Mesendoderm (in vitro differentiated cells): ENCODE measurements around the gene WDR86.

Experiments used
- DNase-seq: peaks from one replicate; pipeline ENCODE4 v3.0.0; 2013
- H2AK5ac ChIP-seq: 2 replicates; pipeline ENCODE4 v1.6.1; 2013; ENCODE audit warnings: low read length, inconsistent platforms
- H2BK120ac ChIP-seq: 2 replicates; pipeline ENCODE4 v1.6.1; 2013; ENCODE audit warnings: low read depth, mild to moderate bottlenecking, low read length, moderate library complexity, mixed read lengths
- H2BK15ac ChIP-seq: replicated peaks from 2 replicates; pipeline ENCODE4 v1.6.1; 2013; ENCODE audit warnings: low read depth, mild to moderate bottlenecking, moderate library complexity
- H2BK5ac ChIP-seq: 2 replicates; pipeline ENCODE4 v1.6.1; 2013; ENCODE audit warnings: low read length, inconsistent platforms
- H3K18ac ChIP-seq: 2 replicates; pipeline ENCODE4 v1.6.1; 2013; ENCODE audit warnings: mild to moderate bottlenecking, low read length, mixed read lengths
- H3K23ac ChIP-seq: one replicate; pipeline ENCODE4 v1.6.1; 2013; ENCODE audit warnings: low read length
- H3K27ac ChIP-seq: 2 replicates; pipeline ENCODE4 v1.5.1; 2013; ENCODE audit warnings: low read depth, mild to moderate bottlenecking, inconsistent platforms, low read length, moderate library complexity
- H3K27me3 ChIP-seq: 2 replicates; pipeline ENCODE4 v1.6.1; 2013; ENCODE audit warnings: low read length, control low read depth, mild to moderate bottlenecking, inconsistent platforms; ENCODE audit not compliant: insufficient read depth, poor library complexity
- H3K36me3 ChIP-seq: 2 replicates; pipeline ENCODE4 v1.6.1; 2013; ENCODE audit warnings: low read length, inconsistent platforms; ENCODE audit not compliant: control insufficient read depth, insufficient read depth
- H3K4ac ChIP-seq: one replicate; pipeline ENCODE4 v1.6.1; 2013; ENCODE audit warnings: low read depth, mild to moderate bottlenecking, low read length, moderate library complexity
- H3K4me1 ChIP-seq: 2 replicates; pipeline ENCODE4 v1.6.1; 2013; ENCODE audit warnings: low read depth, low read length, inconsistent platforms; ENCODE audit not compliant: control insufficient read depth
- H3K4me2 ChIP-seq: 2 replicates; pipeline ENCODE4 v1.6.1; 2013; ENCODE audit warnings: low read length
- H3K4me3 ChIP-seq: 2 replicates; pipeline ENCODE4 v1.5.1; 2013; ENCODE audit warnings: mild to moderate bottlenecking, low read length
- H3K56ac ChIP-seq: one replicate; pipeline ENCODE4 v1.6.1; 2013; ENCODE audit warnings: low read length
- H3K79me1 ChIP-seq: 2 replicates; pipeline ENCODE4 v1.6.1; 2013; ENCODE audit warnings: low read length, inconsistent platforms
- H3K79me2 ChIP-seq: 2 replicates; pipeline ENCODE4 v1.6.1; 2013; ENCODE audit warnings: mild to moderate bottlenecking, low read length; ENCODE audit not compliant: control insufficient read depth, insufficient read depth
- H3K9ac ChIP-seq: 2 replicates; pipeline ENCODE4 v1.6.1; 2013; ENCODE audit warnings: low read length, inconsistent platforms
- H4K5ac ChIP-seq: one replicate; pipeline ENCODE4 v1.6.1; 2013; ENCODE audit warnings: low read length
- H4K8ac ChIP-seq: one replicate; pipeline ENCODE4 v1.6.1; 2013; ENCODE audit warnings: low read depth, mild to moderate bottlenecking, control low read depth, low read length, moderate library complexity
- WGBS: extraction: QIAGEN DNeasy Blood & Tissue Kit; methylation state at CpG from one replicate; pipeline ENCODE4 v1.1.7; 2013; ENCODE audit warnings: low lambda C conversion rate, missing lambda C conversion rate; ENCODE audit not compliant: insufficient coverage; ENCODE audit errors: extremely low coverage; 5-methylcytosine and 5-hydroxymethylcytosine counted together

The WDR86 gene

GRCh38 chr7:151438864-151439601, 29.2 kb upstream of the WDR86 start:
- Histone ChIP-seq H2BK15ac (no peak overlapping the region), H3K27me3 (no peaks in the 10 kb centered on the region), H3K79me2 (no peaks in the 10 kb centered on the region), H3K23ac (no peak overlapping the region), H2BK5ac (no peak overlapping the region), H2AK5ac (no peak overlapping the region), H3K9ac (peak overlapping the region; percentile 78), H3K4me3 (no peak overlapping the region), H3K4ac (no peak overlapping the region), H3K18ac (no peak overlapping the region), H3K79me1 (no peaks in the 10 kb centered on the region), H4K5ac (no peak overlapping the region), H3K4me2 (no peak overlapping the region), H4K8ac (no peak overlapping the region), H3K36me3 (no peaks in the 10 kb centered on the region), H2BK120ac (no peak overlapping the region), H3K4me1 (peaks cover 2% of the 10 kb centered on the region), H3K56ac (peak overlapping the region; percentile 93), H3K27ac (no peak overlapping the region)
- no CpG with 5 or more reads among the region's 17 CpGs for WGBS
- DNase-seq: no peak

- H3K56ac ChIP-seq: no peak overlapping the region
- no peak overlapping the region for H2BK120ac ChIP-seq
- H3K27ac ChIP-seq: no peak overlapping the region
- H3K79me1 ChIP-seq: no peaks in the 10 kb centered on the region
- no peak overlapping the region for H3K9ac ChIP-seq
- H3K27me3 ChIP-seq: no peaks in the 10 kb centered on the region
- H3K23ac ChIP-seq: no peak overlapping the region
- H3K4me3 ChIP-seq: no peak overlapping the region
- no peak overlapping the region for H2BK5ac ChIP-seq
- H4K5ac ChIP-seq: no peak overlapping the region
- H4K8ac ChIP-seq: no peak overlapping the region
- H2AK5ac ChIP-seq: no peak overlapping the region
- no peak for DNase-seq
- no peaks in the 10 kb centered on the region for H3K79me2 ChIP-seq
- no peak overlapping the region for H3K18ac ChIP-seq
- H3K4me2 ChIP-seq: no peak overlapping the region
- H3K36me3 ChIP-seq: no peaks in the 10 kb centered on the region
- H3K4me1 ChIP-seq: peaks cover 2% of the 10 kb centered on the region
- H3K4ac ChIP-seq: no peak overlapping the region
- no CpG with 5 or more reads among the region's 23 CpGs for WGBS
- no peak overlapping the region for H2BK15ac ChIP-seq
Observed at GRCh38 chr7:151437866-151438516, 28.2 kb upstream of the WDR86 start.

GRCh38 chr7:151437159-151437553, 27.3 kb upstream of the WDR86 start:
- no peak for DNase-seq

DNA sequence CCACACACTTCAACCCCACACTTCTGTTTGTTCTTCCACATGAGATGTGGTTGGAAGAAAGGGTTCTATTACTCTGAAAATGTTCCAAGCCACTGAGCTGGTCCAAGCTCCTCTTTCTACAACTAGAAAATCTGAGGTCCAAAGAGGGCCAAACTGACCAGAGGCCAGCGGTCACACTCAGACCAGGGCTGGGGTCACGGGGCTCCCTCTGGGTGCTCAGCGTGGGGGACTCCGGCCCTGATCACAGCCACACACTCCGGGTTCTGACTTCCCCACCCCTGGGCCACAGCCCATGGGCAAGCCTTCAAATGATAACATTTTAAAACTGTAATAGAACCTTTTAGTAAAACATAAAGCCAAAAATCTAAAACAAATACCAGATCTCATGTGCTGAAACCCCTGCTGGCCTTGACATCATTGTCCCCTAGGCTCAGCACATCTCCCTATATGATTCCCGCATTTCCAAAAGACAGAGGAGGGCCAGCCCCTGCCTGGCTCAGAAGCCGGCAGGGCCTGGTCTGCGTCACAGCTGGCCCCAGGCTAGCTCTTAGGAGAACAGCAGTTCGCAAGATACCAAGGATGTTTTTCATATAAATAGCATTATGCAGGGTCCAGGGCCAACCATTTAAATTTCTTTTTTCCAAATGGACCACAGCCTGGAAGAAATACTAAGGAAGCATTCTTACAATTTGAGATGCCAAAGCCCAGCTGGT, 26.8 kb upstream of the WDR86 start:
- Histone ChIP-seq H3K9ac (no peak overlapping the region), H3K56ac (no peak overlapping the region), H3K79me2 (no peaks in the 10 kb centered on the region), H2BK120ac (no peak overlapping the region), H4K8ac (no peak overlapping the region), H3K23ac (no peak overlapping the region), H3K36me3 (no peaks in the 10 kb centered on the region), H3K27ac (no peak overlapping the region), H3K4me1 (peaks cover 2% of the 10 kb centered on the region), H3K4me3 (no peak overlapping the region), H4K5ac (no peak overlapping the region), H3K4ac (no peak overlapping the region), H3K18ac (no peak overlapping the region), H2BK15ac (no peak overlapping the region), H2AK5ac (no peak overlapping the region), H3K4me2 (no peak overlapping the region), H3K27me3 (no peaks in the 10 kb centered on the region), H3K79me1 (no peaks in the 10 kb centered on the region), H2BK5ac (no peak overlapping the region)
- DNase-seq: no peak
- no CpG with 5 or more reads among the region's 9 CpGs for WGBS

More at GRCh38 chr7:151437159-151437553, 27.3 kb upstream of the WDR86 start:
- no peak overlapping the region for H3K4ac ChIP-seq
- no peak overlapping the region for H2BK15ac ChIP-seq
- H3K4me2 ChIP-seq: no peak overlapping the region
- H4K5ac ChIP-seq: no peak overlapping the region
- no peaks in the 10 kb centered on the region for H3K27me3 ChIP-seq
- no peak overlapping the region for H3K9ac ChIP-seq
- no peak overlapping the region for H3K27ac ChIP-seq
- H2AK5ac ChIP-seq: no peak overlapping the region
- H3K79me2 ChIP-seq: no peaks in the 10 kb centered on the region
- H3K4me1 ChIP-seq: peaks cover 2% of the 10 kb centered on the region
- H3K56ac ChIP-seq: no peak overlapping the region
- no peak overlapping the region for H4K8ac ChIP-seq
- H2BK120ac ChIP-seq: no peak overlapping the region
- H3K79me1 ChIP-seq: no peaks in the 10 kb centered on the region
- no peaks in the 10 kb centered on the region for H3K36me3 ChIP-seq
- no peak overlapping the region for H3K4me3 ChIP-seq
- WGBS: no CpG with 5 or more reads among the region's 13 CpGs
- H3K18ac ChIP-seq: no peak overlapping the region
- H2BK5ac ChIP-seq: no peak overlapping the region
- no peak overlapping the region for H3K23ac ChIP-seq

DNA sequence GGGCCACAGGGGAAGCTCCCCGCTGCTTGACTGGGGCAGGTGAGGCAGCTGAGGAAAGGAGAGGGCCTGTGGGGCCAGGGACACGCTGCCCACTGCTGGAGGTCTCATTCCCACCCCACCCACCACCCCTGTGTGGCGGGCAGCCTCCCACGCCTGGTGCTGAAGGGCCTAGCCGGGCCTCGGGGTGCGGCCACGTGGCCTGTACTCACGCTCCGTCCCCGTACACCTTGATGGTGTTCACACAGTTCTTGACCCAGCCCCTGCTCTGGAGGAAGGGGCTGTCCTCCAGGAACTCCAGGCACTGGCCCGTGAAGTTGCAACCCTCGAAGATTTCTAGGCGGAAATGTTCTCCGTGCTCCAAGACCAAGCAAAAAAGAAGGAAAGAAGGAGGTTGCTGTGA, 26.1 kb upstream of the WDR86 start:
- no peak overlapping the region for H3K4me2 ChIP-seq
- no peaks in the 10 kb centered on the region for H3K27me3 ChIP-seq
- peaks cover 2% of the 10 kb centered on the region for H3K4me1 ChIP-seq
- no peak overlapping the region for H3K4ac ChIP-seq
- no peak overlapping the region for H3K27ac ChIP-seq
- no peaks in the 10 kb centered on the region for H3K79me1 ChIP-seq
- no peak overlapping the region for H3K9ac ChIP-seq
- no peak overlapping the region for H4K8ac ChIP-seq
- H3K23ac ChIP-seq: no peak overlapping the region
- no peak overlapping the region for H2BK5ac ChIP-seq
- no peak overlapping the region for H2AK5ac ChIP-seq
- H2BK15ac ChIP-seq: no peak overlapping the region
- no peak overlapping the region for H3K4me3 ChIP-seq
- DNase-seq: no peak
- H3K18ac ChIP-seq: no peak overlapping the region
- no peaks in the 10 kb centered on the region for H3K36me3 ChIP-seq
- no CpG with 5 or more reads among the region's 15 CpGs for WGBS
- H3K56ac ChIP-seq: no peak overlapping the region
- H4K5ac ChIP-seq: no peak overlapping the region
- H3K79me2 ChIP-seq: no peaks in the 10 kb centered on the region
- H2BK120ac ChIP-seq: no peak overlapping the region
